ENCODE data around the gene GLI1.

Gene GLI1

GRCh38 chr12:57470970-57471656 lies 11.5 kb downstream of the GLI1 start:
- no peak for ATAC-seq
- no peak for TF ChIP-seq PPARA (CRISPR knock-in tag; IDR thresholded peaks at IDR 0.05; ENCODE audit: borderline replicate concordance)
- TF ChIP-seq ZNF8 (CRISPR knock-in tag; IDR thresholded peaks at IDR 0.05): no peak
- TF ChIP-seq ZNF70 (CRISPR knock-in tag; IDR thresholded peaks at IDR 0.05): no peak
- TF ChIP-seq BACH2 (CRISPR knock-in tag; IDR thresholded peaks at IDR 0.05; ENCODE audit: borderline replicate concordance): no peak
- TF ChIP-seq CREB5 (CRISPR knock-in tag; IDR thresholded peaks at IDR 0.05; ENCODE audit: low read depth): no peak
- no peak for TF ChIP-seq POU6F1 (CRISPR knock-in tag; IDR thresholded peaks at IDR 0.05; ENCODE audit: borderline replicate concordance, low read depth)

GRCh38 chr12:57471661-57472060 lies 12.1 kb downstream of the GLI1 start:
- ATAC-seq: no peak
- TF ChIP-seq CSRNP3 (CRISPR knock-in tag; IDR thresholded peaks at IDR 0.05) (no peak), CSDC2 (CRISPR knock-in tag; IDR thresholded peaks at IDR 0.05) (no peak), ZNF8 (CRISPR knock-in tag; IDR thresholded peaks at IDR 0.05) (no peak), GLIS3 (CRISPR knock-in tag; IDR thresholded peaks at IDR 0.05) (no peak)

GRCh38 chr12:57472391-57472790 lies 12.8 kb downstream of the GLI1 start:
- TF ChIP-seq TOX (CRISPR knock-in tag; IDR thresholded peaks at IDR 0.05; ENCODE audit: borderline replicate concordance): no peak
- TF ChIP-seq CREB5 (CRISPR knock-in tag; IDR thresholded peaks at IDR 0.05; ENCODE audit: low read depth): no peak
- no peak for TF ChIP-seq ZFP30 (CRISPR knock-in tag; IDR thresholded peaks at IDR 0.05)
- no peak for TF ChIP-seq TSHZ2 (CRISPR knock-in tag; IDR thresholded peaks at IDR 0.05)
- TF ChIP-seq ARNTL (CRISPR knock-in tag; IDR thresholded peaks at IDR 0.05; ENCODE audit: borderline replicate concordance, low read depth): no peak
- no peak for TF ChIP-seq ZNF565 (CRISPR knock-in tag; conservative IDR thresholded peaks at IDR 0.05; ENCODE audit: low read depth)
- TF ChIP-seq PATZ1 (CRISPR knock-in tag; IDR thresholded peaks at IDR 0.05; ENCODE audit: borderline replicate concordance): no peak
- no peak for TF ChIP-seq CSDC2 (CRISPR knock-in tag; IDR thresholded peaks at IDR 0.05)
- TF ChIP-seq TCF4 (CRISPR knock-in tag; IDR thresholded peaks at IDR 0.05; ENCODE audit: borderline replicate concordance): no peak
- TF ChIP-seq OSR1 (CRISPR knock-in tag; IDR thresholded peaks at IDR 0.05): no peak
- no peak for TF ChIP-seq GLIS3 (CRISPR knock-in tag; IDR thresholded peaks at IDR 0.05)
- TF ChIP-seq SNAI2 (CRISPR knock-in tag; IDR thresholded peaks at IDR 0.05): no peak
- TF ChIP-seq ZC3H10 (CRISPR knock-in tag; IDR thresholded peaks at IDR 0.05): no peak
- no peak for TF ChIP-seq ZFP3 (CRISPR knock-in tag; IDR thresholded peaks at IDR 0.05)
- no peak for TF ChIP-seq ESRRG (CRISPR knock-in tag; IDR thresholded peaks at IDR 0.05)
- TF ChIP-seq ZNF8 (CRISPR knock-in tag; IDR thresholded peaks at IDR 0.05): no peak
- no peak for TF ChIP-seq POU6F1 (CRISPR knock-in tag; IDR thresholded peaks at IDR 0.05; ENCODE audit: borderline replicate concordance, low read depth)
- ATAC-seq: no peak

Measured in SK-N-SH treated with all-trans-retinoic acid at 6 μM for 48 hours (cell line).